ENCODE results near the gene FSCN2.

GRCh38 chr17:81492202-81492601 lies 36.0 kb upstream of the FSCN2 start:
- TF ChIP-seq CTCF (IDR thresholded peaks at IDR 0.05; ENCODE audit: extremely low read depth in 1 of 2, insufficient read depth in 1 of 2, low read depth in 1 of 2, low read length in 2 of 2) (no peak), POLR2AphosphoS5 (IDR thresholded peaks at IDR 0.05; ENCODE audit: insufficient read depth, low read depth, low read length) (no peak), MYC (IDR thresholded peaks at IDR 0.05; ENCODE audit: low read depth, low read length) (no peak), EZH2 (IDR thresholded peaks at IDR 0.05; ENCODE audit: borderline replicate concordance, low read depth, low read length, severe bottlenecking) (no peak)

Measured in endothelial cell of umbilical vein (primary cell).